Muscle layer of colon (tissue), 2 donors: ENCODE measurements around the gene APLF.
"Not testable (repeated sequence)": the region's sequence is repeated elsewhere in the genome, so short reads cannot be mapped to it uniquely, and the experiment has no call there.

Experiments
- H3K27ac ChIP-seq: one replicate; pipeline ENCODE4 v1.7.0; 2013; ENCODE audit warnings: low read depth, mild to moderate bottlenecking, low read length, moderate library complexity
- H3K27me3 ChIP-seq, 2 donors: one replicate each; pipeline ENCODE4 v1.7.0; 2013; ENCODE audit warnings: low read length in 2 of 2, mild to moderate bottlenecking in 2 of 2; ENCODE audit not compliant: insufficient read depth in 2 of 2, control insufficient read depth in 1 of 2
- H3K36me3 ChIP-seq: one replicate; pipeline ENCODE4 v1.7.0; 2013; ENCODE audit warnings: mild to moderate bottlenecking, low read length; ENCODE audit not compliant: insufficient read depth
- H3K4me1 ChIP-seq: one replicate; pipeline ENCODE4 v1.7.0; 2013; ENCODE audit warnings: mild to moderate bottlenecking, low read length; ENCODE audit not compliant: insufficient read depth
- H3K4me3 ChIP-seq, 2 donors: one replicate each; pipeline ENCODE4 v1.7.0; 2013; ENCODE audit warnings: low read length in 2 of 2, low read depth in 1 of 2, mild to moderate bottlenecking in 1 of 2, moderate library complexity in 1 of 2
- H3K9ac ChIP-seq: one replicate; pipeline ENCODE4 v1.7.0; 2013; ENCODE audit warnings: low read length
- H3K9me3 ChIP-seq: one replicate; pipeline ENCODE4 v1.7.0; 2013; ENCODE audit warnings: mild to moderate bottlenecking, low read length
- donor health status: abdominal sarcoma.
- donor health status: Adenocarcinoma of cecum.

The APLF gene

GRCh38 chr2:68544811-68545210, 77.4 kb downstream of the APLF start:
- Histone ChIP-seq H3K4me1 (no peaks in the 10 kb centered on the region), H3K27ac (no peak overlapping the region), H3K9ac (no peak overlapping the region), H3K9me3 (no peaks in the 10 kb centered on the region), H3K4me3 (no peak overlapping the region), H3K36me3 (no peaks in the 10 kb centered on the region), H3K27me3 (no peaks in the 10 kb centered on the region)

DNA sequence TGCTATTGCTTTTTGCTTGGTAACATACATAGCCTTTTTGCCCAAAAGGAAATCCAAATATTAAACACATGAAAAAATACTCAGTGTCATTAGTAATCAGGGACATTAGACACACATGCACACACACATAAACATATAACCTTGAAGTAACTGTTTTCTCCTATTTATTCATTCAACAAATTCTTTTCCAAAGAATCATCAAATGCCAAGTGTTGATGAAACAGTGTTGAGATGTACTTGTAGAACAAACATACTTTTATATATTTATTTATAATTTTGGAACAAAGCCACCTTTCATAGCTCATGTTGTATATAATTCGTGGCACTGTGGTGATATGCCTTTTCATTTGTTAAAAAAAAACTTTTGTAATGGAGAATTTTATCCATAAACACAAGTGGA, 81.0 kb downstream of the APLF start:
- H3K4me3 ChIP-seq = no peak overlapping the region
- no peak overlapping the region for H3K9ac ChIP-seq
- H3K9me3 ChIP-seq = no peaks in the 10 kb centered on the region
- H3K27me3 ChIP-seq = no peaks in the 10 kb centered on the region
- no peaks in the 10 kb centered on the region for H3K36me3 ChIP-seq
- no peaks in the 10 kb centered on the region for H3K4me1 ChIP-seq
- H3K27ac ChIP-seq = no peak overlapping the region

GRCh38 chr2:68553098-68553497, 85.7 kb downstream of the APLF start:
- no peaks in the 10 kb centered on the region for H3K4me1 ChIP-seq
- H3K27me3 ChIP-seq = no peaks in the 10 kb centered on the region
- no peak overlapping the region for H3K27ac ChIP-seq
- no peaks in the 10 kb centered on the region for H3K36me3 ChIP-seq
- H3K9me3 ChIP-seq = no peaks in the 10 kb centered on the region
- H3K4me3 ChIP-seq = no peak overlapping the region
- H3K9ac ChIP-seq = no peak overlapping the region

DNA sequence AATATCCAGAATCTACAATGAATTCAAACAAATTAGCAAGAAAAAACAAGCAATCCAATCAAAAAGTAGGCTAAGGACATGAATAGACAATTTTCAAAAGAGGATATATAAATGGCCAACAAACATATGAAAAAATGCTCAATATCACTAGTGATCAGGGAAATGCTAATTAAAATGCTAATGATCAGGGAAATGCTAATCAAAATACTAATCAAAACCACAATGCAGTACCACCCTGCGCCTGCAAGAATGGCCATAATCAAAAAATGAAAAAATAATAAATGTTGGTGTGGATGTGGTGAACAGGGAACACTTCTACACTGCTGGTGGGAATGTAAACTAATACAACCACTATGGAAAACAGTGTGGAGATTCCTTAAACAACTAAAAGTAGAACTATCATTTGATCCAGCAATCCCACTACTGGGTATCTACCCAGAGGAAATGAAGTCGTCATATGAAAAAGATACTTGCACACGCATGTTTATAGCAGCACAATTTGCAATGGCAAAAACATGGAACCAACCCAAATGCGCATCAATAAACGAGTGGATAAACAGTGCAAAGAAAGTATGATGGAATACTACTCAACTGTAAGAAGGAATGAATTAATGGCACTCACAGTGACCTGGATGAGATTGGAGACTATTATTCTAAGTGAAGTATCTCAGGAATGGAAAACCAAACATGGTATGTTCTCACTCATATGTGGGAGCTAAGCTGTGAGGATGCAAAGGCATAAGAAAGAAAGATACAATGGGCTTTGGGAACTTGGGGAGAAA, 88.2 kb downstream of the APLF start:
- not testable (repeated sequence) for H3K4me1 ChIP-seq, H3K9ac ChIP-seq, H3K4me3 ChIP-seq, H3K27ac ChIP-seq, H3K36me3 ChIP-seq, H3K9me3 ChIP-seq, H3K27me3 ChIP-seq

GRCh38 chr2:68556381-68556780, 89.0 kb downstream of the APLF start:
- no peak overlapping the region for H3K4me3 ChIP-seq
- no peaks in the 10 kb centered on the region for H3K9me3 ChIP-seq
- no peak overlapping the region for H3K27ac ChIP-seq
- H3K9ac ChIP-seq = no peak overlapping the region
- no peaks in the 10 kb centered on the region for H3K36me3 ChIP-seq
- no peaks in the 10 kb centered on the region for H3K27me3 ChIP-seq
- no peaks in the 10 kb centered on the region for H3K4me1 ChIP-seq

- H3K4me1 ChIP-seq = no peaks in the 10 kb centered on the region
- H3K36me3 ChIP-seq = no peaks in the 10 kb centered on the region
- H3K9ac ChIP-seq = no peak overlapping the region
- H3K4me3 ChIP-seq = no peak overlapping the region
- no peak overlapping the region for H3K27ac ChIP-seq
- H3K27me3 ChIP-seq = no peaks in the 10 kb centered on the region
- no peaks in the 10 kb centered on the region for H3K9me3 ChIP-seq
These were observed 91.2 kb downstream of the APLF start for GRCh38 chr2:68558576-68558975.

DNA sequence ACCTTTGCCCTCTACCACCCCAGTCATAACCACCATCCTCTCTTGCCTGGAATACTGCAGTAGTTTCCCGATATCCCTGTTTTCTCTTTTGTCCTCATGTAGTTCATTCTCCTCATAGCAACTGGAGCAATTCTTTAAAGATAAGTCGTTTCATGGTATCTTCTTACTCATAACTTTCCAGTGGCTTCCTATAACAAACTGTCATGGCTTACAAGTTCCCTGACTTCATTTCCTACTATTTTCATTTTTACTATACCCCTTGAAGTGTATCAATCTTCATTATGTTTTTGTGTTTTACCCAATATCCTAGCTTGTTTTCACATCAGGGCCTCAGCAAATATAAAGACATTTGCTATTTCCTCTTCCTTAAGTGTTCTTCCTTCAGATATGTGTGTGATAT, 92.3 kb downstream of the APLF start:
- Histone ChIP-seq H3K36me3 (no peaks in the 10 kb centered on the region), H3K4me1 (no peaks in the 10 kb centered on the region), H3K27ac (no peak overlapping the region), H3K27me3 (no peaks in the 10 kb centered on the region), H3K9ac (no peak overlapping the region), H3K4me3 (no peak overlapping the region), H3K9me3 (no peaks in the 10 kb centered on the region)

GRCh38 chr2:68560545-68560944, 93.2 kb downstream of the APLF start:
- Histone ChIP-seq H3K36me3 (no peaks in the 10 kb centered on the region), H3K9me3 (no peaks in the 10 kb centered on the region), H3K9ac (no peak overlapping the region), H3K4me3 (no peak overlapping the region), H3K27me3 (no peaks in the 10 kb centered on the region), H3K27ac (no peak overlapping the region), H3K4me1 (no peaks in the 10 kb centered on the region)

DNA sequence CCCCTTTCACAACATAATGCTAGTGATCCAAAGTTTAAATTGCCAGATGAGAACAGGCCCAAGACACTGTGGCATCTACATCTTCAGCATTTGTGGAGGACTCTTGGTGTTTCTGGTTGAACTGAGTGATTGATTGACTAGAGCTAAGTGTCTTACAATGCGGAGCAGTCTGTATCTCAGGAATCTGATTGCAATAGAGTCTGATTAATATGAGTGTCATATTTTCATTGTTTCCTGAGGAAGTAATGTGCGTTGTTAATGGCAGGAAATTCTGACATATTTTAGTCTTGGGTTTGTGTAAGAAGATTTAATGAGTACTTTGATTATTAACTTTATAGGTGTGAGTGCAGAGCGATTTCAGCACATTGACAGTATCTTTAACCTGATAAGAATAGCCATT, 94.0 kb downstream of the APLF start:
- Histone ChIP-seq H3K9me3 (no peaks in the 10 kb centered on the region), H3K4me3 (no peak overlapping the region), H3K9ac (no peak overlapping the region), H3K36me3 (no peaks in the 10 kb centered on the region), H3K27ac (no peak overlapping the region), H3K4me1 (no peaks in the 10 kb centered on the region), H3K27me3 (no peaks in the 10 kb centered on the region)

DNA sequence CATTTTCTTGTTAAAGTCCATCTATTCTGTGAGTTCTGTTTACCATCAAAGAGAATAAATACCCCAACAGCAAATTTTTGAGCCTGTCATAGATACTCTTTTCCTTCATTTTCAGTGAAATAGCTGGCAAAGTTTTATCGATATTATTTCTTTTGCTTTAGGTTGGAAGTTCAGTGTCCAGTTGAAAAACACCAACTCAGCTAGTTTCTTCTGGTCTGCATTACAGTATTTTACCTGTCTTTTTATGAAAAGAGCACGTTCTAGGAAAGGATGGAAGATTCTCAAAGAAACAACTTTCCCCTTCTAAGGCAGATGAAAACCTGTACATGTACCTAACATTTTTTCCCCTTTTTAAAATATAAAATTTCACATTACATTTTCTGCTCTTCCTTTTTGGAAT, 95.5 kb downstream of the APLF start:
- H3K27ac ChIP-seq = no peak overlapping the region
- no peak overlapping the region for H3K4me3 ChIP-seq
- no peaks in the 10 kb centered on the region for H3K9me3 ChIP-seq
- H3K27me3 ChIP-seq = no peaks in the 10 kb centered on the region
- no peaks in the 10 kb centered on the region for H3K4me1 ChIP-seq
- H3K9ac ChIP-seq = no peak overlapping the region
- H3K36me3 ChIP-seq = peaks cover 3% of the 10 kb centered on the region

DNA sequence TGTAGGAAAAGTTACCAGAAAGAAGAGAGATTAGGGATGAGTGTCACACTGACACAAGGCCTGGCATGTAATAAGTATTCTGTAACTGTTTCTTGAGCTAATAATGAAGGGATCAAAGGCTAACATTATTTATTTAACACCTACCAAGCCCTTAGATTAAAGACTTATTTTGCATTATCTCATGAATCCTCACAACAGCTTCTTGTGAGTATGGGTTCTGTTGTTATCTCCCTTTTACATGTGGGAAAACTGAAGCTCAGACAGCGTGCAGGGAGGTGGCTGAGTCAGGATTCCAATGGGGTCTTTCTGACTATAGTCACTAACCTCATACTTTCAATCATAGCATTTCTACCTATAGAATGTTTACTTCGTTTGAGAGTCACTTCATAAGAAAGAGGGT, 97.0 kb downstream of the APLF start:
- Histone ChIP-seq H3K27ac (no peak overlapping the region), H3K4me1 (no peaks in the 10 kb centered on the region), H3K36me3 (peaks cover 3% of the 10 kb centered on the region), H3K4me3 (no peak overlapping the region), H3K27me3 (no peaks in the 10 kb centered on the region), H3K9ac (no peak overlapping the region), H3K9me3 (no peaks in the 10 kb centered on the region)

GRCh38 chr2:68565273-68565672, 97.9 kb downstream of the APLF start:
- no peaks in the 10 kb centered on the region for H3K27me3 ChIP-seq
- H3K9ac ChIP-seq = no peak overlapping the region
- H3K4me3 ChIP-seq = no peak overlapping the region
- no peaks in the 10 kb centered on the region for H3K4me1 ChIP-seq
- no peak overlapping the region for H3K27ac ChIP-seq
- H3K36me3 ChIP-seq = peaks cover 3% of the 10 kb centered on the region
- no peaks in the 10 kb centered on the region for H3K9me3 ChIP-seq
